Ecto neural progenitor cell (in vitro differentiated cells): ENCODE data around the gene CHKA.

Experiments used
- DNase-seq: peaks from one replicate; pipeline ENCODE4 v3.0.0-alpha.2; 2018; ENCODE audit warnings: low spot score

Gene CHKA

DNA sequence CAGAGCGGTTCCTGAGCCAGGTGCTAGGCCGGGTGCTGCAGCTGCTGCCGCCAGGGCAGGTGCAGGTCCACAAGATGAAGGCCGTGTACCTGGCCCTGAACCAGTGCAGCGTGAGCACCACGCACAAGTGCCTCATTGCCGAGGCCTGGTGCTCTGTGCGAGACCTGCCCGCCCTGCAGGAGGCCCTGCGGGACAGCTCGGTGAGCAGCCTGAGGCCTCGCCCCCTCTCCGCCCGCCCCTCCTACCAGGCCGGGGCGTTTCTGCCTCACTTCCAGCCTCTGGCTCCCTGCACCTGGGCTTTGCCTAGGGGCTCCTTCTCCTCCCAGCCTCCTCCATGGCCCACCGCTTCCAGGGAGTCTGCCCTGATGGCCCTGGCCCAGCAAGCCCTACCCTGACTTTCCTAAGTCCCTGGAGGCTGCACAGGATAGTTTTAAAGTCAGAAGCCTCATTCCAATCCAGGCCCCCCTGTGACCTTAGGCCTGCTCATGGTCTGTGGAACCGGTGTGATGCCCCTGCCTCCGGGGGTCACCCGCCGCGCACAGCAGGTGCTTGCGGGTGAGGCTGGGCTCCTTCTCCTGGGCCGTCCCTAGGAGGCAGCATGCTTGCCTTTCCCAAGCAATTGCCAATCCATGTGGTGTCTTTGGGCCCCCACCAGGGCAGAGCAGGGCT is 76.9 kb downstream of the CHKA start:
- DNase-seq = peak; percentile 46

DNA sequence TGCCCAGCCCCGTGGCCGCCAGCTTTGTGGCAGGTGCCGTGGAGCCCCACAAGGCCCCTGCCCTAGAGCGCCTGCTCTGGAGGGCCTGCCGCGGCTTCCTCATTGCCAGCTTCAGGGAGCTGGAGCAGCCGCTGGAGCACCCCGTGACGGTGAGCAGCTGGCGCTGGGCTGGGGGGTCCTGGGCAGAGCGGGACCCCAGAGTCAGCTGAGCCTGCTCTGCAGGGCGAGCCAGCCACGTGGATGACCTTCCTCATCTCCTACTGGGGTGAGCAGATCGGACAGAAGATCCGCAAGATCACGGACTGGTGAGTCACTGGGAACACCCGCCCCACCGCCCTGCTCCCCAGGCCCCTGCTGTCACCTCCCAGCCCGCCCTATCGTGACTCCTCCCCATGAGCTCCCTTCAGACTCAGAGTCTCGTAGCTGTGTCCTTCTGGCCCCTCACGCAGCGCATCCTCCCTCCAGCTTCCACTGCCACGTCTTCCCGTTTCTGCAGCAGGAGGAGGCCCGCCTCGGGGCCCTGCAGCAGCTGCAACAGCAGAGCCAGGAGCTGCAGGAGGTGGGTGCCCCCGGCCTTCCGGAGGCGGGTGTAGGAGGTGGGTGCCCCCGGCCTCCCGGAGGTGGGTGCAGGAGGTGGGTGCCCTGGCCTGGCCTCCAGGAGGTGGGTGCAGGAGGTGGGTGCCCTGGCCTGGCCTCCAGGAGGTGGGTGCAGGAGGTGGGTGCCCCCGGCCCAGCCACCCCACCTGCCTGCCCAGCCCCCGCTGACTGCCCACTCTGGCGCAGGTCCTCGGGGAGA is 77.6 kb downstream of the CHKA start:
- no peak for DNase-seq

DNA sequence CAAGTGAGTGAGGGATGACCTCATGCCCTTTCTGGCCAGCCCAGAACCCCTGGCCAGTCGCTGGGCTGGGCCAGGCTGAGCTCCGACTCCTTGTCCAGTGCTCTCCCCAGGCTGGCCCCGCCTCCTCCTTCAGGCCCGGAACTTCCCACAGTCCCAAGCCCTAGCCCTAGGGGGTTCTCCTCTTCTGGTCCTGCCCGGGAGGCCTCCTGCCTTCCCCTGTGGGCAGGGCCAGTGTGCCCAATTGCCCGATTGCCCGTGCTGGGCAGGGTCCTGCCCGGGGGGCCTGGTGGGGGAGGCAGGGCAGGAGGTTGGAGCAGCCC is 78.2 kb downstream of the CHKA start:
- DNase-seq = no peak

DNA sequence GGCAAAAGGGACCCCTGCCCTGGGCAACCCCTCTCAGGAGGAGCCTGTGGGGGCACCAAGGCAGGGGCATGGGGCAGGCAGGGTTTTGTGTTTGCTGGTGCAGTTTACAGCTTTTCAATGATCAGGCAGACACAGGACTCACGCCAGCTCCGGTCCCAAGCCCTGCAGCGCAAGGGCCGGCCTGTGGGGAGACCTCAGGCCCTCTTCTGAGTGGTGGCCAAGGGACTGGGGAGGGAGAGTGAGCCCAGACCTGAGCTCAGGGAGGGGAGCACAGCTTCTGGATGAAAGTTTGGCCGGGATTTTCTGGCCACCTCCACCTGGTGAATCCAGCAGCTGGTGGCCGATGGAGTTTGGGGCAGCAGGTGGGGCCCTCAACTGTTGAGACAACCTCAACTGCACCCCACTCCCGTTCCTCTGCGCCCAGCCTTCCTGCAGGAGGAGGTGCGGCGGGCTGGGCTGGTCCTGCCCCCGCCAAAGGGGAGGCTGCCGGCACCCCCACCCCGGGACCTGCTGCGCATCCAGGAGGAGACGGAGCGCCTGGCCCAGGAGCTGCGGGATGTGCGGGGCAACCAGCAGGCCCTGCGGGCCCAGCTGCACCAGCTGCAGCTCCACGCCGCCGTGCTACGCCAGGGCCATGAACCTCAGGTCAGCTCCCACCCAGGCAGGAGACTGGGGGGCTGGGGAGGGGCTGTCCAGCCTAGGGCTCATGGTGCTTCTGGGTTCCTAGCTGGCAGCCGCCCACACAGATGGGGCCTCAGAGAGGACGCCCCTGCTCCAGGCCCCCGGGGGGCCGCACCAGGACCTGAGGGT is 78.8 kb downstream of the CHKA start:
- DNase-seq = no peak

DNA sequence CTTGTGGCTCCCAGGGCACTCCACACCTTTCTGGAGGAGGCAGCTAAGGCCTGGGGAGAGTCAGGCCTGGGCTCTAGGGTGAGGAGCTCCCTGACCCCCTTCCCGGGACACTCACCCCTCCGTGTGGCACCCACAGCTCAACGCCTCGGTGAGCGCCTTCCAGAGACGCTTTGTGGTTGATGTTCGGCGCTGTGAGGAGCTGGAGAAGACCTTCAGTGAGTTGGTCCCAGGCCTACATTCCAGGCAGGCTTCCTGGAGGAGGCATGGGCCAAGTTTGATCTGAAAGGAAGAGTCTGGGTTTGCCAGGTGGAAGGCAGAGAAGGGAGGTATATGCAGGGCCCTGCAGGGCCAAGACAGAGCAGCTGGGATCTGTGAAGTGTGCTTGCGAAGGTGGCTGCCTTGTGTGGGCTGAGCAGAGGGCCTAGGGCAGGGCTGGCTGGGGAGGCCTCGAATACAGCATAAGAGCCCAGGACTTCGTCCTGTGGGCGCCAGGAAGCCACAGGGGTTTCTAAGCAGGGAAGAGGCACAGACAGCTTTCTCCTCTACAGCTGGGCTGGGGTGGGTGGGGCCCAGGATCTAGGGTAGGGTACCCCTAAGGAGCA is 79.5 kb downstream of the CHKA start:
- no peak for DNase-seq

DNA sequence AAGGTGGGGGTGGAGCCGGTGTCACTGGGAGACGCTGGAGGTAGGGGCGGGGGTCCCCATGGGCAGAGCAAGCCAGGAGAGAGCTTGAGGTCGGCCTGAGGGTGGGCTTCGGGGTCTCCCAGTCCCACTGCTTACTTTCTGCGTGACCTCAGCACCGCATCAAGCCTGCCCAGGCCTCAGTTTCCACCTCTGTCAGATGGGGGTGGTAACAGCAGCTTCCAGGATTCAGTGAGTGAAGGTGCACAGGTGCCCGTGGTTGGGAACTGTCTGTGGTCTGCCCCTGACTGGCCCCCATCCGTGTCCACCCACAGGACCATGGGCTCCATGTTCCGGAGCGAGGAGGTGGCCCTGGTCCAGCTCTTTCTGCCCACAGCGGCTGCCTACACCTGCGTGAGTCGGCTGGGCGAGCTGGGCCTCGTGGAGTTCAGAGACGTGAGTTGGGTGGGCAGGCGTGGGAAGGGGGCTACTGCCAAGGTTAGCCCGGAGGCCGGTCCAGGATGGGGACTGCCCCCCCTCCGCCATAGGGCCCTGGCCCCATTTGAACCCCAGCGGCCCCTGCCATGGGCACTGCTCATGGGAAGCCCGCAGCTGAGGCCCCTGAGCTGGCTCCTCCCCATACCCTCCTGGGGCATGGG is 80.1 kb downstream of the CHKA start:
- no peak for DNase-seq

DNA sequence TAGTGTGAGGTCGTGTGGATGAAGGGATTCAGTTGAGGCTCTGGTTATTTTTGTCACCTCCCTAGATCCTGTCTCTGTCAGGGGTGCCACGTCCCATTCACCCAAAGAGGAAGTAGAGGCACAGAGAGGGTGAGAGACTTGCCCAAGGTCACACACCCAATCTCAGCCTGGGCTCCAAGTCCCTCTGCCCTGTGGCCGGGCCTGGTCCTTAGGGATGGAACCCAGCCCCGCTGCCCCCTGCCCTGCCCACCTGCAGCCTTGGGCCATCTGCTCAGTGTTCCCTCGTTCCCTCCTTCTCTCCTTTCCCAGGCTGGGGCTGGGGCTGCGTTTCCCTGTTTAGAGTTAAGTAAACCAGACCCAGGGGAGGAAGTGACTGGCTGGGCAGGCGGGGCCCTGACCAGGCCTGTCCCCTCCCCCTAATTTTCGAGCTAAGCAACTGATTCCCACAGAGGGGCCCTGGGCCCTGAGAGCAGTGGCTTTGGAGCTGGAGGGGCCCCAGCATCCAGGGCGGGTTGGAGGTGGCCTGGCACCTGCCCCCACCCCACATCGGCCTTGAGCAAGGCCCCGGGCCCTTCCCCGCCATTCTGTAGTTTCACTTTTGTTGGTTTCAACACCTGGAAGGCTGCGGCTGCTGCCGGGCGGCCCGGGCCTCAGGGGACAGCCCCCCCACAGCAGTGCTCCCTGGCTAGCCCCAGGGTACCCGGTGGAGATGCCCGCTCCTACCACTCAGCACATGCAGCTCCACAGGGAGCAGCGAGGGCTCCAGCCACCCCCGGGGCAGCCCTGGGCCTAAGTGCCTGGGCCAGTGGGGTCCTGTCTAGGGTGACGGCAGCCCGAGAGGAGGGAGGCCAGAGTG is 80.9 kb downstream of the CHKA start:
- no peak for DNase-seq

DNA sequence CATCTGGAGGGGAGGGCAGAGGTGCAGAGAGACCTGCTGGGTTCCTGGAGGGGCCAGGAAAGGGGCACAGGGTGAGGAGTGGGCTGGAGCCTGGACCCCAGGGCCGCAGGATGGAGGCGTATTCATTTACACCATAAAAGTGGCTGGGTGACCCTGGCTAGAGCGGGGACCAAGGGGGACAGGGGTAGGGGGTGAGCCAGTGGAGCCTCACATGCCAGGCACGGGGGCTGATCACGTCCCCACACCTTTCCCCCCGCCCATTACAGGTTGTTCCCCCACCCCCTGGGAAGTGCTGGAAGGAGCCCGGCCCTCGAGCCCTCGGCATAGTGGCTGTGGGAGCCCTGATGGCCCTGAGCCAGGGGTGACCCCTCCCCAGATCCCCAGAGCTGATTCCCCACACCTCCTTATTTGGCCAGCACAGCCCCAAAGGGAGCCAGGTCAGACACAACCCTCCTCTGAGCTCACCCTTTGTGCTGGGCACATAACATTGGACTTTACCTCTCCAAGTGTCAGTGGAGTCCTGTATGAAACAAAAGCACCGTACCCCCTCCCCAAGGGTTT is 81.6 kb downstream of the CHKA start:
- DNase-seq = no peak

DNA sequence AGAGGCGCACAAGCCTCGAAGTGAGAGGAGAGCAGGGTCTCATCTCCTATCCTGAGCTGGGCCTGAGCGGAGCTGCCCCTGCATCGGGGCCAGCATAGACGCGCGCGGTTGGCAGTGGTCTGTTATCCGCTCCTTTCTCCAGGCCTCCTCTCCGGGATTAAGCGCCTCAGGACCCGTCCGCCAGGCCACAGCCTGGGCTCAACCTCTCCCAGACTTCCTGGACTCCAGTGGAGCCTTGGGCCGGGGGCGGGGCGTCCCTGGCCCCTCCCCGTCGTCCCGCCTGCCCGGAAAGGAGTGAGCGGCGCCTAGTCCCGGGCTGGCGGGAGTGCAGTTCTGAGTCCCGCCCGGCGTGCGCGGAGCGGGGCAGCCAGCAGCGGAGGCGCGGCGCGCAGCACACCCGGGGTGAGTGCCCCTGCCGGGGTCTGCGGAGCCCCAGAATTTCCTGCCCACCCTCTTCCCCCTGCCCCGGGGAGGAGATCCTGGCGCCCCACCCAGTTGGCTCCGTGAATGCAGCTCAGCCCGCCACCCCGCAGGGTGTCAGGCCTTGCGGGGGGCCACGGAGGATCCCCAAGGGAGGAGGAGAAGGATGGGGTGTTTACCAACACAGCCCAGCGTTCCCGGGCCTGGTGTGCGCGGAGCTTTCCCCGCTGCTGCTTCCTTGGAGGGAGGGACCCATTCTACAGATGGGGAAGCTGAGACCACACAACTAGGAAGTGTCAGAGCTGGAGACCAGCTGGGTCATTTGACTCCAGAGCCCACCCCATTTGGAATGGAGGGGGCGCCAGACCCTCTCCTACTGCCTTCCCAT is 82.3 kb downstream of the CHKA start, which contains the start of gene TCIRG1:
Gene TCIRG1, plus strand, starts transcription at position 308 of the 808 bp plus-strand sequence. CDS start 2,247 bp downstream, outside the sequence.
- peak; percentile 77 for DNase-seq

DNA sequence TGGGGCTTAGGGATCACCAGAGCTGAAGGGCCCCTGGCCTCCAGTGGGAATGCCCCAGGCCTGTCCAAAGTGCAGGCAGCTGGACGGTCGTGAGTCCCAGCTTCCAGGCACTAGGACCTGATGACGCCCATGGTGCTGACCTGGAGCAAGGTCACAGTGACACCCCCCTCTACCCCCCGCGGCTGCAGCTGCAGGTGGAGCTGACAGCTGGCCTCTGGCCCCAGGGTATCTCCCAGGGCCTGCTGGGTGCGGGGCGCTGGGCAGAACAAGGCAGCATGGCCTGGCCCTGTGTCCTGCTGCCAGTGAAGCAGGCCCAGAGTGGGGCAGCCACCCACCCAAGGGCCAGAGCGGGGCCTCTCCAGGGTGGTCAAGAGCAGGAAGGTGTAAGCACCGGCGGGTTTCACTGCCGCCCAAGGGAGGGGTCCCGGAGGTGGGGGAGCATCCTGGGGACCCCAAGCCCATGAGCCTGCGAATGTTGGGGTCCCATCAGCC is 82.9 kb downstream of the CHKA start:
- DNase-seq = peak; percentile 59

DNA sequence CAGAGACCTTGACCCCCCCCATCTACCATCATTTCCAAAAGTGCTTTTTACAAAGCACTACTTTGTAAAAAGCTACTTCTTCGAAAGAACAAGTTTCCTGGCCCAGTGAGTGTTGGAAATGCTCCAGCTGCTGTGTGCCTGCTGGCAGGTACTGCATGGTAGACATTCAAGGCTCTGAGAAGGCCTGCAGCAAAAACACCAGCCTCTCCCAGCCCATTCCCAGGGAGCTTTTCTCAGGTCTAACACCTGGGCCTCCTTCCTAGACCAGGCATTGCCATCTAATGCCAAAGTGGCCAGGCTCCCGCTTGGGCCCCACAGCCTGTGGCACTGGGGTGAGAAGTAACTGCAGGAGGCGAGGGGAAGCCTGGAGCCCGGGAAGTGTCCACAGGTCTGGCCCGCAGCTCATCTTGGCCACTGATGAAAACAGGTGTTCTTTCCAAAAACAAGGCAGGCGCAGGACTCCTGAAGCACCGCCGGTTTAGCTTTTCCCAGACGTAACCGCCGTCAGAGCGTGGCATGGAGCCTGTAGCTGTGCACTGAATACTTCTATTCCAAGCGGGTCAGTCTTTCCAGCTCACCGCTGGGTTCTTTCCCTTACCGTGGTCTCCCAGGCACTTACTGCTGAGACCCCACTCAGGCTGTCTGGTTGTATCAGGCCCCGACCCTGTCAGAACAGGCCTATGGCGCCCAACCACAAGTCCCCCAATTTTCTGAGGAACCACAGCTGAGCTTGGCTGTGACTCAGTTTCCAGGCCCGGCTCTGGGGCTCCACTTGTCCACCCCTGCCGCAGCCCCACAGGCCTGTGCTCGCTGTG is 83.6 kb downstream of the CHKA start:
- no peak for DNase-seq

DNA sequence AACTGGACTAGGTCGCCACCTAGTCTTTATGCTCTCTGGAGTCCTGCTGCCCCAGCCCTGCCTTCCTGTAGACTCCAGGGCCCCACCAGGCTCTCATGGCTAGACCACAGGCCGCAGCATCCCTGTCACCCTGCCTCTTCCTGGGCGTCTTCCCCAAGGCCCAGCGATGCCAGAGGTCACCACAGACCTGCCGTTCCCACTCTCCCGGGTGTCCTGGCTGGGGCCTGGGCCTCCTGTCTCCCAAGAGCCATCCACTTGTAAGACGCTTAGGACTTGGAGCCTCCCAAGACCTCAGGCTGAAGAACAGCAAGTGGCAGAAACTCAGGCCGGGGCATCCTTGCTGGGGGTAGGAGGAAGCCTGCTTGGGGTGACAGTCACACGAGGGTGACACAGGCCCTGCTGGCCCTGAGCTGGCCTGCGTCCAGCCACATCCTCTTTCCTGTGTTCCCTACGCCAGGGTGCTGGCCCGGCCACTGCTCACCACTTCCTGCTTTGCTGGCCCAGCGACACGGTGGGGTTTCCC is 84.4 kb downstream of the CHKA start:
- no peak for DNase-seq

DNA sequence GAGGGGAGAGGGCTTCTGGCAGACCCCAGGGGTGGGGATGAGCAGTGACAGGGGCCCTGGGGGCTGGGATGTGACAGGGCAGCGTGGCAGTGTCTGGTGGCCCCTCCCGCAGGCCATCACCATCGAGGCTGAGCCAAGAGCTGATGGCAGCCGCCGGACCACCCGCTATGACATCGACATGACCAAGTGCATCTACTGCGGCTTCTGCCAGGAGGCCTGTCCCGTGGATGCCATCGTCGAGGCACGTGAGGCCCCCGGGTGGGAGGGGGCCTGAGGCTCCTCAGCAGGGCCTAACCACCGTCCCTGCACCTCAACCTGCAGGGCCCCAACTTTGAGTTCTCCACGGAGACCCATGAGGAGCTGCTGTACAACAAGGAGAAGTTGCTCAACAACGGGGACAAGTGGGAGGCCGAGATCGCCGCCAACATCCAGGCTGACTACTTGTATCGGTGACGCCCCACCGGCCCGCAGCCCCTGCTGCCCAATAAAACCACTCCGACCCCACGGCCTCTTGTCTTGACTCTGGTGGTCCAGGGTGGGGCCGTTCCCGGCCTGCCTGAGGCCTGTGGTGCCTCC is 85.0 kb downstream of the CHKA start:
- DNase-seq = no peak

DNA sequence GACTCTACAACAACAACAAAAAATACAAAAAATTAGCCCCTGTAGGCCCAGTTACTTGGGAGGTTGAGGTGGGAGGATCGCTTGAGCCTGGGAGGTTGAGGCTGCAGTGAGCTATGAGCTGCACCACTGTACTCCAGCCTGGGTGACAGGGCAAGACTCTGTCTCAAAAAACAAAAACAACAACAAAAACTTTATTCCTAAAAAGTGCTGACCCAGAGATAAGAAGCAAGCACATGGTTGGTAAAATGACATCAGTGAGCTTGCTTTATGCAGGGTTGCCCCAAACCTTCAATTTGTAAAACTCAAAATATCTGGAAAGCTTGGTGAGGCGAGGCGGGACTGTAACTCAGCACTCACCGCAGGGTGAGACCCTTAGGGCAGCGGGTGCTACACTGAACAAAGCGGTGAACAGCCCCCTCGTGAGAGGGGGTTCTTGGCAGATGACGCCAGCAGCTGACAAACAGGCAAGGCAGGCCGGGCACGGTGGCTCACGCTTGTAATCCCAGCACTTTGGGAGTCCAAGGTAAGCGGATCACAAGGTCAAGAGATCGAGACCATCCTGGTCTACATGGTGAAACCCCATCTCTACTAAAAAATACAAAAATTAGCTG is 85.8 kb downstream of the CHKA start:
- DNase-seq = no peak

DNA sequence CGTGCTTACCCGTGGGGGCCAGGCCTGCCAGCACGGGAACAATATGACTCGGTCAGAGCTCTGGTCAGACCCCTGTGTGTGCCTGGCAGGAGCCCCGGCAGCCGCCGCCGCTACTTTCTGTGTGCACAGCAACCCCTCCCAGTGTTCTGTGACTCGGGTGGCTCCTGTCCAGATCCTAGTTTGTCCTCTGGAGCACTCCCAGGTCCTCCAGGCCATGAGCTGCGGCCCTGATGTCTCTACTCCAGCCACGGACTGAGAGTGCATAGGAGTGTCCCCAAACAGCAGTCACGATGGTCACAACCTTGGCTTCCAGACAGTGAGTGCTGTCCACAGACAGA is 87.5 kb downstream of the CHKA start:
- no peak for DNase-seq

DNA sequence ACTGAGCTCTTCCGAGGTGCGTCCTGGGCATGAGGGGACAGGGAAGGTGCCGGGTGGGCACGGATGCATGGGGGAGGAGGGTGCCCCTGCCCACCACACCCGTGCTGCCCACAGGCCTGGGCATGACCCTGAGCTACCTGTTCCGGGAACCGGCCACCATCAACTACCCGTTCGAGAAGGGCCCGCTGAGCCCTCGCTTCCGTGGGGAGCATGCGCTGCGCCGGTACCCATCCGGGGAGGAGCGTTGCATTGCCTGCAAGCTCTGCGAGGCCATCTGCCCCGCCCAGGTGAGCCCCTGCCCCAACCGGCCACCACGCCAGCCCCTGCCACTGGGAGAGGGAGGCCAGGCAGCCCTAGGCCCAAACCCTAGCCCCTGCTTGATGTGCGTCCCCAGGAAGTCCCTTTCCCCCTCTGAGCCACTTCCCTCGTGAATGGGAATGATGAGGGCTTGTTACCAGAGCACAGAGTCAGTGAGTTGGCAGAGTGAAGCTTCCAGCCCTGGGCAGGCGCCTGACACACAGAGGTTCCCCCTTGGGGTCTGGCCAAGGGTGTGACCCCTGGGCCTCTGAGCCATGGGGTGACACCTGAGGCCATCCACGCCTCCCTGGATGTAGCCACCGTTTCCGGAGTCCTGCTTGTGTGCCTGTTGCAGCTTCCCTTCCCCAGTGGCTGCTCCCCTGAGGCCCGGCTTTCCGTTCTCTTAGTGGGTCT is 88.0 kb downstream of the CHKA start:
- no peak for DNase-seq

DNA sequence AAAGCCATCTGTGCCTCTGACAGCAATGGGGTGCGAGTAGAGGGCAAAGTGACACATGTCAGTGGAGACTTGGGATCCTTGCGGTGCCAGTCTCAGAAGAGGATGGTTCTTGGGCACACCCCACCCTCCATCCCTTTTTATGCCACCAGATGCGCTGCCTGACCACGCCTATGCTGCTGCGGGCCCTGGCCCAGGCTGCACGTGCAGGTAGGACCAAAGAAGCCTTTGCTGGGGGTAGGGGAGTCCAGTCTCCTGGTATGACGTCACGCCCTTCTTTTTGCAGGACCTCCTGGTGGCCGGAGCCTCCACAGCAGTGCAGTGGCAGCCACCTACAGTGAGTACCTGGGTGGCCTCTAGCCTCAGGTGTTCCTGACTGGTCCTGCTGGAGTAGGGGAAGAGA is 89.2 kb downstream of the CHKA start:
- no peak for DNase-seq
